Naive thymus-derived CD4-positive, alpha-beta T cell (primary cell): Measurements from ENCODE around the gene ETNK2. TPM values are rescaled to one million over a fixed set of nuclear protein-coding genes. Genes with fewer than 3 reads are reported as not detected.

Experiments used
- polyA plus RNA-seq, 2 donors: library from polyadenylated mRNA; unstranded; fragments of 300-500 nt; fragmentation: Illumina TruSeq; gene quantifications; one replicate each; pipeline ENCODE4 v1.2.3, GENCODE V29; 2021
- total RNA-seq, 6 experiments: library from RNA in 5 of 6; stranded (reverse) in 5 of 6; gene quantifications; 1 replicate in 5 of 6; 2 replicates in 1 of 6; pipeline ENCODE4 v1.2.3 and lab custom pipeline; 2021 to 2026

The ETNK2 gene
- total and polyA plus RNA-seq, 7 experiments from 2014 or later, result 0.17 to 16.9 (median 4.4) TPM

Other genes with a start within 250 kb of the ETNK2 start
- gene SOX13, start 78.9 kb downstream of the ETNK2 start, total RNA-seq, result 10 to 100 TPM in 1 of 5 experiments, 1 to 10 TPM in 1, under 1 TPM in 3; 0.24 to 10.1 (median 0.85) TPM
- not detected for gene SOX13, start 78.9 kb downstream of the ETNK2 start, polyA plus RNA-seq
- not detected for gene REN, start 14.3 kb upstream of the ETNK2 start, total RNA-seq
- not detected for gene REN, start 14.3 kb upstream of the ETNK2 start, polyA plus RNA-seq
- under 1 TPM in 1 of 5 experiments, not detected in 4; 0.61 TPM for gene KISS1, start 44.4 kb upstream of the ETNK2 start, total RNA-seq
- gene KISS1, start 44.4 kb upstream of the ETNK2 start, polyA plus RNA-seq, result not detected
- gene GOLT1A, start 61.9 kb upstream of the ETNK2 start, total RNA-seq, result not detected
- gene GOLT1A, start 61.9 kb upstream of the ETNK2 start, polyA plus RNA-seq, result 1 to 10 TPM; 1.3 TPM
- 1 to 10 TPM in 1 of 5 experiments, under 1 TPM in 4; 0.05 to 1.9 (median 0.57) TPM for gene PLEKHA6, start 207.9 kb upstream of the ETNK2 start, total RNA-seq
- under 1 TPM in 1 of 2 donors, not detected in 1; 0.24 TPM for gene PLEKHA6, start 207.9 kb upstream of the ETNK2 start, polyA plus RNA-seq